Activated naive CD4-positive, alpha-beta T cell treated with anti-CD3 and anti-CD28 coated beads, Interleukin-2, amount 50 U/mL, for 72 hours (primary cell): ENCODE data around the gene GTF2F1. TPM values are rescaled to one million over a fixed set of nuclear protein-coding genes. Genes with fewer than 3 reads are reported as not detected.
A peak's percentile ranks its signal among the peaks of the same experiment; 100 is the strongest.

Source experiments
- ATAC-seq, 2 donors: fragments of 150-1000 bp; cut with Tn5 transposase; 2 replicates each; pipeline ENCODE4 v1.10.0; 2021; ENCODE audit warnings: mild to moderate bottlenecking in 2 of 2, moderate library complexity in 2 of 2
- DNase-seq, 2 donors: peaks; one replicate each; pipeline ENCODE4 v3.0.0; 2021 to 2022; ENCODE audit warnings: low spot score in 2 of 2
- H3K27ac Mint-ChIP-seq, 2 donors: one replicate each; pipeline ENCODE4 v1.8.0; 2022; ENCODE audit warnings: mild to moderate bottlenecking in 2 of 2, mixed read lengths in 2 of 2
- H3K36me3 Mint-ChIP-seq, 2 donors: one replicate each; pipeline ENCODE4 v1.8.0; 2022; ENCODE audit warnings: mixed read lengths in 2 of 2
- H3K9me3 Mint-ChIP-seq, 2 donors: one replicate each; pipeline ENCODE4 v1.8.0; 2022; ENCODE audit warnings: mixed read lengths in 2 of 2
- total RNA-seq, 2 donors: library from RNA; stranded (reverse); gene quantifications; one replicate each; pipeline ENCODE4 v1.2.3, GENCODE V29; 2022

GTF2F1 gene
- total RNA-seq, 2 donors from 2014 or later: 44.6 to 78.4 TPM

DNA sequence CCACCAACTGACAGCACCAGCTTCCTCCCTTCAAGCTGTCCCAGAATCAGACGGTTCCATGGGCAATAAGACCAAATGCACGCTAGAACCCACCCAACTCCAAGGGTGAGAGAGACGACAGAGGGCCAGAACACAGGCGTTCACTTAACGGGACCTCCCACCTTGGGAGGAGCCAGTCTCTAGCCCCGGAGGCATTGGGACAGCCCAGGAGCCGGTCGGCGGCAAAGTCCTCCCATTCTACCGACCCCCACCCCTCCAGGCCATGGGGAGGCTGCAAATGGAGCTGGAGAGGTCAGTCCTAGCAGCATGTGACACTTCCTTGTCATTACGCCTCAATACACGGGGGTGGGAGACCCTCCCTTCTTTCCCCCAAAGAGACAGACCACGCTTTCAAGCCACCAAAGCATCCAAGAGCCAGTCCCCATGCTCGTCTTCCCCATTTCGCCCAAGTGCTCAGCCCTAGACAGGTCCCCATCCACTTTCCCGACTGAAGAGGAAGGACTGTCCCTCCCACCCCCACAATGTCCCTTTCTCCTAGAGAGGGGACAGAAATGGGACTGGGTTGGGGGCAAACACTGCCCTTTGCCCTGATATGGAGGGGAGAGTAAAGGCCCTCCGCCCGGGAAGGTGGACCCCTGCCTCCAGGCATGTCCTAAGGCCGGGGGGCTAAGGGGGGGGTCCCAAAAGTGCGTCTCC is 30.7 kb upstream of the GTF2F1 start:
- Mint-ChIP-seq H3K9me3 (no peaks in the 10 kb centered on the region), H3K36me3 (peaks cover 12 to 23% of the 10 kb centered on the region in 2 donors), H3K27ac (peak overlapping the region; percentile 83 to 96)
- no peak for ATAC-seq
- peak in 1 of 2 donors; percentile 51 for DNase-seq

DNA sequence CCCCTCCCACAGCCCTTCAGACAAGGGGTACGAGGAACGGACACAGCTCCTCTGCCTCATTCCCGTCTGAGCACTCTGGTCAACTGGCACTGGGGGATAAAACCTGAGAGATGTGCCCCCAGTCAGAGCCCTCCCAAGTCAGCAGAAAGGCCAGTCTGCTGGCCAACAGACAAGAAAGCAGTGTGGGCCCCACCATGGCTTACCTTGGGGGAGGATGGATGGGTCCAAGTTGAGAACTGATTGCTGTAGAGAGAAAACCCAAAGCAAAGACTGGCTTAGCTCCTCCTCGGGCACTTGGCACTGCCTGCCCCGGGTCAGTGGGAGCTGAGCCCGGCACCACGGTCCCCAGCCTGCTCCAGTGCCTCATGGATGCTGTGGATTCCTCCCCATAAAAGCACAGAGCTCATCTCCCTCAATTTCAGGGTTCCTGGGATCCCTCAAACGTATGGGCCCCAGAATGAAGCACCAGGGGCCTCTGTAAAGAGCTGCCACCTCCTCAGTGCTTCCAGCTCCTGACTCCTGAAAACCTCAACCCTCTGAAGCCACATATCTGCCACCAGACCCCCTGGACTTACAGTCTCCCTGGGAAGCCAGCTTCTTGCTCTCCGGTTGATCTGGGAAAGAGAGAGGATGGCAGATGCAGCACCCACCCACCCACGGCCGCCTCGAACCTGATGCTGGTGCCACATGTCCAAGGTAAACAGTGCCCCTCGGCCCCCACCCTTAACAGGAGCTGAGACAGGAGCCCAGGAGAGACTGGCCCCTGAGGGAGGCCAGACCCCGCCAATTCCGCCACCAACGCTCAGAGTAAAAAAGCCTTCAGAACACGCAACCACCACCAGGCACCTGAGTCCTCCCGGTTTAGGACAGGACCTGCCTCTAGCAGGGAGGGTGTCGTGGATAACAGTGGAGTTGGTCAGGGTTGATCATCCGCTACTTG is 28.4 kb upstream of the GTF2F1 start:
- Mint-ChIP-seq H3K27ac (peak overlapping the region in 1 of 2 donors; percentile 79), H3K9me3 (no peaks in the 10 kb centered on the region), H3K36me3 (peaks cover 12 to 31% of the 10 kb centered on the region in 2 donors)
- ATAC-seq: no peak
- no peak for DNase-seq

GRCh38 chr19:6418562-6418932 is 25.6 kb upstream of the GTF2F1 start:
- peak overlapping the region; percentile 33 to 44 for H3K27ac Mint-ChIP-seq
- no peaks in the 10 kb centered on the region for H3K9me3 Mint-ChIP-seq
- no peak for ATAC-seq
- H3K36me3 Mint-ChIP-seq: peaks cover 21 to 28% of the 10 kb centered on the region in 2 donors
- no peak for DNase-seq

GRCh38 chr19:6417713-6418561 is 25.0 kb upstream of the GTF2F1 start:
- Mint-ChIP-seq H3K9me3 (no peaks in the 10 kb centered on the region), H3K36me3 (peaks cover 15 to 23% of the 10 kb centered on the region in 2 donors), H3K27ac (peak overlapping the region in 1 of 2 donors; percentile 44)
- ATAC-seq: no peak
- no peak for DNase-seq

GRCh38 chr19:6416658-6417405 is 23.9 kb upstream of the GTF2F1 start:
- DNase-seq (no peak), ATAC-seq (no peak)
- Mint-ChIP-seq H3K9me3 (no peaks in the 10 kb centered on the region), H3K36me3 (peaks cover 13 to 14% of the 10 kb centered on the region in 2 donors), H3K27ac (no peak overlapping the region)

DNA sequence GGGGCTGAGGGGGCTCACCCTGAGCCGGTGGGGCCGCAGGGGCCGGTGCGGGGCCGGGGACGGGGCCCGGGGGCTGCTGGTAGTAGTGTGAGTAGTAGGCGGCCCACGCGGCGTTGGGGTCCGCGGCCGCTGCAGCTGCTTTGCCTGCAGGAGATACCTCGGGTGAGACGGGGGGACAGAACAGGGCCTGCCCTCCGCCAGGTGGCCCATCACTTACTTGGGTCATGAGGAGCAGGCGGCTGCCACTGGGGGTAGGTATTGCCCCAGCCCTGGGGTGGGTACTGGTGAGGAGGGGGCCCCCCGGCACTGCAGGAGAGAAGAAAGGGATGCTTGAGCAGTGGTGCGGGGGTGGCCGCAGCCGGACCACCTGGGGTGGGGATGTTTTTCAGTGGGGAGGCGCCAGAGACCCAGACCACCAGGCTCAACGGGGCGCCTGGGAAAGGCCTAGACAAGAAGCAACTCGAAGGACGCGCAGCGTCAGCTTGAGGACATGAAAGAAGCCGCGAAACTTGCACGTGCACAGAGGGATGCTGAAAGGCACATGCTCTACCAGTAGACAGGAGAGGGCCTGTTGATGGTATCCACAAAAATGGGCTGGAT is 22.7 kb upstream of the GTF2F1 start:
- Mint-ChIP-seq H3K27ac (peak overlapping the region in 1 of 2 donors; percentile 14), H3K36me3 (peaks cover 13 to 14% of the 10 kb centered on the region in 2 donors), H3K9me3 (no peaks in the 10 kb centered on the region)
- peak in 1 of 2 donors; percentile 6 for ATAC-seq
- no peak for DNase-seq

DNA sequence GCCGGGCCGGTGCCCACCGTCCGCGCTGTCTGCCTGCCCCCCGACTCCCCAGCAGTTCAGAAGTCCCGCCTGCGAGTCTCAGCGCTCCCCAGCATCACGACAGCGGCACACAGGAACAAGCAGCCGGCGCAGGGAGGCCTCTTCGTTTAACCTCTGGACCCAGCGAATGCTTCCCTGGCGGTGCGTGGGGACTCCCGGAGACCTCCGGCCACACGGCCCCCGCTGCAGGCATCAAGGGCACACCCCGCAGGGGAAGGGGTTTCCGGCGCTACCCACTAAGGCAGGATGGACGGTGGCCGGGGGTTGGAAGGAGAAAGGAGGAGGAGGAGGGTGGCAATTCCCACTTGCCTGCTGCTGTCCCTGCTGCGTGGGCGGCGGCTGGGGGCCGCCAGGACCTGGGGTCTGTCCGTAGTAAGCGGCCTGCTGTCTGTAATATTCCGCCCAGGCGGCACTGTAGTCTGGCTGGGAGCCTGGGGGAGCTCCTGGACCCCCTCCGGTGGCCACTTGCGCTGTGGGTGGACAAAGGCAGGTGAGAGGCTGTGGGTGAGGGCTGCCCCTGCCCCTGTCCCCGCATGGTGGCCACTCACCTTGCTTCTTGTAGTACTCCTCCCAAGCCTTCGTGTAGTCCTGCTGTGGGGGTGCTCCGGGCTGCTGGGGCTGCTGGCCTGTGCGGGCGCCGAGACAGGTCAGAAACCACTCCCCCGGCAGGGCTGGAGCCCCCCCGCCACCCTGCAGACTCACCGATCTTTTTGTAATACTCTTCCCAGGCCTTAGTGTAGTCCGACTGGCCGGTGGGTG is 22.0 kb upstream of the GTF2F1 start:
- DNase-seq (no peak), ATAC-seq (peak in 1 of 2 donors; percentile 6)
- peaks cover 13 to 14% of the 10 kb centered on the region in 2 donors for H3K36me3 Mint-ChIP-seq
- H3K27ac Mint-ChIP-seq: no peak overlapping the region
- no peaks in the 10 kb centered on the region for H3K9me3 Mint-ChIP-seq

DNA sequence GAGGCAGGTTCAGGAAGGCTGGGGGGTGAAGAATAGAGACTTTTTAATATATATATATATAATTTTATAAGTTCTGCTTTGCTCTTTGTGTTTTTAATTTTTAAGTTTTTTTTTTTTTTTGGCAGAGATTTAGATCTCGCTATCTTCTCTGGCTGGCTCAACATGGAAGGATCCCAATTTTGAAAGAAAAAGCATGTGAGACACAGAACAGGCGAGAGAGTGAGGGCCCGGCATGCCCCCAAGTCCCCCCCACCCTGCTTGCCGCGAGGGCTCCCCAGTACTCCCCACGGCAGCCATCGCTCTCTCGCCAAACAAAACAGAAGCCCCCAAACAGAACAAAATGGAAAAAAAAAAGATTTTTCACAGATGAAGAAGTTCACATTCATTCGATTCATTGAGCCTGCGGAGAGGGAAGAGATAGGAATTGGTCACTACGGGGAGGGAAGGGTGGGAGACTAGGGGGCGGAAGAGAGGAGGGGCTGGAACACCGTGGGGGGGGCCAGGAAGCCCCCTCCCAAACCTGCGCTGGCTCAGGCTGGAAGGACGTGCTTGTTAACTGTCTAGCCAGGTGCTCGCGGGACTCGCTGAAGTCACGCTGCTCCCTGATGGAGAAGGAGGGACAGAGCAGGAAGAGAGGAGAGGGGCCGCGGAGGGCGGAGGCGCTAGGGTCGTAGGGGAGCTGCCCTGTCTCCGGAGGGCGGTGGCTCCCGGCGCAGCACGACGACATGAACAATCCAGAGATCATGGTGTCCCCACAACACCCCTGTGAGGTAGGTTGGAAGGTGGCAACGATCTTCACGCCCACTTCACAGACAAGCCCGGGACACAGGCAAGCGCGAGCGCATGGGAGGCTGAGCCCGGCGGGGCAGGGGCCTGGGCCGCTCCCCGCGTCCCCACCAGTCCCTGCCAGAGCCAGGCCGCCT is 21.0 kb upstream of the GTF2F1 start:
- H3K36me3 Mint-ChIP-seq: peaks cover 11 to 13% of the 10 kb centered on the region in 2 donors
- no peak for ATAC-seq

DNA sequence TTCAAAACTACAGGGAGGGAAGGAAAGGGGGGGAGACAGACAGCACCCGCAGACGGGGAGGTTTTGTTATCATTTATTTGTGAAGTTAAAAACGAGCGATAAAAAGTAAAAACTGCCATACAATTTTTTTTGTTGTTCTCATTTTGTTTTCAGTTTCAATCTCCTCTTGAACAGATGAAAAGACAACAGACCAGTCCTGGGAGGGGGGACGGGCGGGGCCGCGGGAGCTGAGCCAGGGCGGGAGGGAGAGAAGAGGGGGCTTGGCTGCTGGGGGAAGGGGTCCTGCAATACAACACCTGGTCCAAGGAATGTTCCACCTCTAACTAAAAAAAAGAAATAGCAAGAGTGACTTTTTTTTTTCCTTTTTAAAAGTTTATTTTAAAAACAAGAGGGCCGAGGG is 20.3 kb upstream of the GTF2F1 start:
- ATAC-seq (no peak), DNase-seq (no peak)
- Mint-ChIP-seq H3K36me3 (peaks cover 5 to 13% of the 10 kb centered on the region in 2 donors), H3K27ac (no peak overlapping the region), H3K9me3 (no peaks in the 10 kb centered on the region)

More for the DNA sequence above, 21.0 kb upstream of the GTF2F1 start:
- DNase-seq: no peak
- Mint-ChIP-seq H3K27ac (no peak overlapping the region), H3K9me3 (no peaks in the 10 kb centered on the region)

DNA sequence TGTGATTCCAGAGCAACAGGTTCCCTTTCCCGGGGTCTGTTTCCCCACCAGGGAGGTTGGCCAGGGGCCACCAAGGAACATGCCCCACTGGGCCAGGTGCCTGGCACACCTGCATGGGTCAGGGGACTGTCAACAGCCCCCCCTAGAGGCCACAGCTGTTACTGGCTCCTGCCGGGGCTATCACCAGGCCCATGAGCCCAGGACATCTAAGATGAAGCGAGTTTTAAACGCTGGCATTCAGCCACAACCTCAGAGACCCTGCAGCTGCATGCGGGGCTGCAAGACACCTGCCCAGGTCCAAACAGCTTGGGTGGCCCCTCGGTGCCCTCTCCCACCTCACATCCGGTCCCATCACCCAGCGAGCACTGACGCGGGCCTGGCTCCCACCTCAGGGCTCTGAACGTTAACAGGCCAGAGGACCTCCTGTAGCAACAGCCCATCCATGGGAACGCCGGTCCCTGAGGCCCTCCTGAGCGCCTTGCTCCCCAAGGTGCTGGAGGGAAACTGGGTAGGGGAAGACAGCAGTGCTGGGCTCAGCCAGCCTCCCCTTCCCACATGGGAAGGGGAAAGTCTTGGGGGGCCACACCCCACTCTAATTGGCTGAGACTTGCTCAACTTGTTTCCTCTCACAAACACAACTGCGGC is 19.6 kb upstream of the GTF2F1 start:
- no peaks in the 10 kb centered on the region for H3K9me3 Mint-ChIP-seq
- DNase-seq (peak in 1 of 2 donors; percentile 63), ATAC-seq (peak; percentile 60 to 66)
- H3K36me3 Mint-ChIP-seq: peaks cover 5 to 13% of the 10 kb centered on the region in 2 donors
- H3K27ac Mint-ChIP-seq: no peak overlapping the region

DNA sequence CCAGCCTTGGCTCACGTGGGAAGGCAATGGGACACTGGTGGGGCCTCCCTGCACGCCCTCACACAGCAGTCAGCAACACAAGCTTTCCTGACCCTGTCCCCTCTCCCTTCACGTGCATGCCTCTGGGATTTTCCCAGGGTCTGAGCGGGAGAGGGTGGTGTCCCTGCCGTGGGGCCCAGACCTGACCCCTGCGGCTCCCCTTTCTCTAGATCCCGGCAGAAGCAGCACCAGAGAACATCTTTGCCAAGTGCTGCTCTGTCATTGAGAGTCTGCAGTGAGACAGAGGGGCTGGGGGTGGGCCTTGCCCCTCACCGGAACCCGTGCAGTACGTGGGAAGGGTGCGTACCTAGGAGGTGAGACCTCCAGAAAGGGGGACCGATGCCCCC is 19.1 kb upstream of the GTF2F1 start:
- Mint-ChIP-seq H3K9me3 (no peaks in the 10 kb centered on the region), H3K36me3 (peaks cover 2 to 13% of the 10 kb centered on the region in 2 donors), H3K27ac (peak overlapping the region in 1 of 2 donors; percentile 44)
- no peak for DNase-seq
- ATAC-seq: peak; percentile 16 to 24

DNA sequence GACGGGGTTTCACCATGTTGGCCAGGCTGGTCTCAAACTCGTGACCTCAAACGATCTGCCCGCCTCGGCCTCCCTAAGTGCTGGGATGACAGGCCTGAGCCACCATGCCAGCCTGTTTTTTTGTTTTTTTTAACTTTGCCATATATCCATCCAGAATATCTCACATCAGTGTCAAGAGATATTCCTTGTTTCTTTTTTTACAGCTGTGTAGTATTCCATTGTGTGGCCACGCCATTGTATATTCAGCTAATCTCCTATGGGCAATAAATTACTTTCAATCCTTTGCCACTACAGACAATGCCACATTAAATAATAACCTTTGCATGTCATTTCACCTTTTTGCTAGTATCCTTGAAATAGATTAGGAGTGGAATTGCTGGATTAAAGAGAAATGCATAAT is 16.4 kb upstream of the GTF2F1 start:
- ATAC-seq (no peak), DNase-seq (no peak)
- H3K9me3 Mint-ChIP-seq: no peaks in the 10 kb centered on the region
- H3K27ac Mint-ChIP-seq: no peak overlapping the region
- H3K36me3 Mint-ChIP-seq: peaks cover 0 to 8% of the 10 kb centered on the region in 2 donors

GRCh38 chr19:6406401-6406800 is 13.4 kb upstream of the GTF2F1 start:
- Mint-ChIP-seq H3K36me3 (no peaks in the 10 kb centered on the region), H3K9me3 (no peaks in the 10 kb centered on the region), H3K27ac (no peak overlapping the region)
- no peak for DNase-seq
- no peak for ATAC-seq
